GM21367 (cell line): ENCODE results near the gene FARP2.
"Not testable (repeated sequence)": the region's sequence is repeated elsewhere in the genome, so short reads cannot be mapped to it uniquely, and the experiment has no call there.

ENCODE experiments used
- ATAC-seq: cut with Tn5 transposase; IDR thresholded peaks from one replicate; pipeline ENCODE4 v1.9.1; 2021; ENCODE audit not compliant: unreplicated experiment

The FARP2 gene

GRCh38 chr2:241451840-241452506, 95.9 kb downstream of the FARP2 start:
- ATAC-seq = no peak

- not testable (repeated sequence) for ATAC-seq
These were observed 97.8 kb downstream of the FARP2 start for GRCh38 chr2:241453919-241454318.

GRCh38 chr2:241454837-241455485, 98.9 kb downstream of the FARP2 start:
- ATAC-seq = no peak

GRCh38 chr2:241456546-241456945, 100.5 kb downstream of the FARP2 start:
- ATAC-seq = no peak

- no peak for ATAC-seq
These were observed 102.6 kb downstream of the FARP2 start for GRCh38 chr2:241458687-241459086.

GRCh38 chr2:241459520-241459919, 103.4 kb downstream of the FARP2 start:
- ATAC-seq = no peak

- no peak for ATAC-seq
These were observed 104.5 kb downstream of the FARP2 start for GRCh38 chr2:241460631-241461030.

- no peak for ATAC-seq
These were observed 105.9 kb downstream of the FARP2 start for GRCh38 chr2:241461693-241462677.

- no peak for ATAC-seq
These were observed 107.4 kb downstream of the FARP2 start for GRCh38 chr2:241463276-241464135.

GRCh38 chr2:241465543-241465942, 109.5 kb downstream of the FARP2 start:
- ATAC-seq = no peak

- ATAC-seq = no peak
These were observed 110.1 kb downstream of the FARP2 start for GRCh38 chr2:241466230-241466629.

- ATAC-seq = no peak
These were observed 111.8 kb downstream of the FARP2 start for GRCh38 chr2:241467777-241468475.

GRCh38 chr2:241468476-241468781, 112.3 kb downstream of the FARP2 start:
- ATAC-seq = no peak

GRCh38 chr2:241469746-241470145, 113.7 kb downstream of the FARP2 start:
- no peak for ATAC-seq

GRCh38 chr2:241473399-241473798, 117.3 kb downstream of the FARP2 start:
- no peak for ATAC-seq

- no peak for ATAC-seq
These were observed 119.2 kb downstream of the FARP2 start for GRCh38 chr2:241475267-241475666.

- ATAC-seq = no peak
These were observed 122.1 kb downstream of the FARP2 start for GRCh38 chr2:241478166-241478565.

- ATAC-seq = no peak
These were observed 123.2 kb downstream of the FARP2 start for GRCh38 chr2:241479026-241479898.

- ATAC-seq = no peak
These were observed 125.6 kb downstream of the FARP2 start for GRCh38 chr2:241481687-241482086.
